HG02588 (cell line): ENCODE data around the gene STRN4.
A peak's percentile ranks its signal among the peaks of the same experiment; 100 is the strongest.

Experiments
- ATAC-seq: cut with Tn5 transposase; IDR thresholded peaks from one replicate; pipeline ENCODE4 v1.9.1; 2021; ENCODE audit warnings: mild to moderate bottlenecking, moderate library complexity; ENCODE audit not compliant: unreplicated experiment

Gene STRN4

GRCh38 chr19:46744005-46744691 is 2.1 kb downstream of the STRN4 start:
- ATAC-seq, result no peak

- no peak for ATAC-seq
These were observed 3.2 kb downstream of the STRN4 start for GRCh38 chr19:46742926-46743480.

GRCh38 chr19:46741447-46741846 is 4.8 kb downstream of the STRN4 start:
- ATAC-seq, result no peak

GRCh38 chr19:46739290-46739771 is 6.9 kb downstream of the STRN4 start:
- ATAC-seq, result no peak

- no peak for ATAC-seq
These were observed 8.5 kb downstream of the STRN4 start for GRCh38 chr19:46737761-46738171.

GRCh38 chr19:46737298-46737654 is 9.0 kb downstream of the STRN4 start:
- ATAC-seq, result no peak

GRCh38 chr19:46736531-46737297 is 9.5 kb downstream of the STRN4 start:
- ATAC-seq, result no peak

- ATAC-seq, result no peak
These were observed 12.5 kb downstream of the STRN4 start for GRCh38 chr19:46733690-46734292.

- no peak for ATAC-seq
These were observed 13.1 kb downstream of the STRN4 start for GRCh38 chr19:46732966-46733689.

- ATAC-seq, result no peak
These were observed 13.9 kb downstream of the STRN4 start for GRCh38 chr19:46732172-46732938.

GRCh38 chr19:46731584-46731983 is 14.7 kb downstream of the STRN4 start:
- no peak for ATAC-seq

- no peak for ATAC-seq
These were observed 15.2 kb downstream of the STRN4 start for GRCh38 chr19:46731007-46731501.

- ATAC-seq, result no peak
These were observed 15.7 kb downstream of the STRN4 start for GRCh38 chr19:46730595-46730994.

- no peak for ATAC-seq
These were observed 16.1 kb downstream of the STRN4 start for GRCh38 chr19:46730187-46730586.

- no peak for ATAC-seq
These were observed 16.6 kb downstream of the STRN4 start for GRCh38 chr19:46729696-46730095.

- peak; percentile 44 for ATAC-seq
These were observed 17.4 kb downstream of the STRN4 start for GRCh38 chr19:46728693-46729339.

- ATAC-seq, result no peak
These were observed 18.0 kb downstream of the STRN4 start for GRCh38 chr19:46728208-46728607.

- ATAC-seq, result no peak
These were observed 18.5 kb downstream of the STRN4 start for GRCh38 chr19:46727757-46728156.

GRCh38 chr19:46726971-46727501 is 19.2 kb downstream of the STRN4 start:
- no peak for ATAC-seq
